OCI-M2 (cell line): ENCODE measurements around the gene CNFN.
"Not testable (repeated sequence)": the region's sequence is repeated elsewhere in the genome, so short reads cannot be mapped to it uniquely, and the experiment has no call there.

Experiments
- DNase-seq: peaks from one replicate; lab custom pipeline; 2025; ENCODE audit not compliant: unreplicated experiment; lab: John Stamatoyannopoulos, UW

Gene CNFN

GRCh38 chr19:42352301-42353259 lies 37.5 kb downstream of the CNFN start:
- no peak for DNase-seq

DNA sequence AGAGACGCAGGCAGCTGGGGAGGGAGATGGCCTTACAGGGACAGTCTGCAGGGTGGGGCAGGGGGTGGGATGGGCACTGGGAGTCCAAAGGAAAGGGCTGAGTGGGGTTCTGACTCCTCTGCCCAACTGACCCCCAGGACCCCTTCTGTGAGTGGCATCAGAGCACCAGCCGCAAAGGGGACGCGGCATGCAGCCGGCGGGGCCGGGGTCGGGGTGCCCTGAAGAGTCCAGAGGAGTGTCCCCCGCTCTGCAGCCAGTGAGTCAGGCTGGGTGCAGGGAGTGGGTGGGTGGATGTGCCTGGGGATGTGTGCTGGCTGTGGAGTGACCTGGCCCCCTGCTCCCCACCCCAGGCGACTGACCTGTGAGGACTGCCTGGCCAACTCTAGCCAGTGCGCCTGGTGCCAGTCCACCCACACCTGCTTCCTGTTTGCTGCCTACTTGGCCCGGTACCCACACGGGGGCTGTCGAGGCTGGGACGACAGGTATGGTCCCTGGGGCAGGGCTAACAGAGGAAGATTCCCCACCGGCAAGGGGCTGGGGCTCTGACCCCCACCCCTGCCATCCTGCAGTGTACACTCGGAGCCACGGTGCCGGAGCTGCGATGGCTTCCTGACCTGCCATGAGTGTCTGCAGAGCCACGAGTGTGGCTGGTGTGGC lies 38.9 kb downstream of the CNFN start:
- no peak for DNase-seq

GRCh38 chr19:42350417-42350816 lies 39.7 kb downstream of the CNFN start:
- no peak for DNase-seq

DNA sequence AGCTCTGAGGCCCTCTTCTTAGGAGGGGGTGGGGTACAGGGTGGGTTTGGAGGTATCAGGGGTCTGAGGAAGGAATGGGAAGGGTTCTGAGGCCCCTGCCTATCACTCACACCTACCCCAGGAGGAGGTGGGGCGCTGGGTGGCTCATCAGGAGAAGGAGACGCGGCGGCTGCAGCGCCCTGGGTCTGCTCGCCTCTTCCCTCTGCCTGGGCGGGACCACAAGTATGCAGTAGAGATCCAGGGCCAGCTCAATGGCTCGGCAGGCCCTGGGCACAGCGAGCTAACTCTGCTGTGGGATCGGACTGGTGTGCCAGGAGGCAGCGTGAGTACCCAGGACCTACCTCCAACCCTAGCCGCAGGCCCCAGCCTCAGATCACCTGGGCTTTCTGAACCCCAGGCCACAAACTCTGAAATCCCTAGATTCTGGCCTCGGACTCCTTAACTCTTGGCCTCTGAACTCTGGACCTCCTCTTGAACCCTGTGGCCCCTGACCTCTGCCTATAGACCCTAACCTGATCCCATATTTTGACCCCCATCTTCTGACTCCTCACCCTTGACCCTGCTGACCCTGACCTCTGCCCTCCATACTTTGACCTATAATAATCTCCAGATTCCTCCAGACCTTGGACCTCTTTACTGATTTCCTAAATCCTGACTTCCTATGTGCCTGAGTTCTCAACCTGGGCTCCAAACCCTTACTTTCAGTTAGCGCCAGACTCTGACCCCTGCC lies 40.6 kb downstream of the CNFN start:
- no peak for DNase-seq

GRCh38 chr19:42348211-42348610 lies 41.9 kb downstream of the CNFN start:
- no peak for DNase-seq

DNA sequence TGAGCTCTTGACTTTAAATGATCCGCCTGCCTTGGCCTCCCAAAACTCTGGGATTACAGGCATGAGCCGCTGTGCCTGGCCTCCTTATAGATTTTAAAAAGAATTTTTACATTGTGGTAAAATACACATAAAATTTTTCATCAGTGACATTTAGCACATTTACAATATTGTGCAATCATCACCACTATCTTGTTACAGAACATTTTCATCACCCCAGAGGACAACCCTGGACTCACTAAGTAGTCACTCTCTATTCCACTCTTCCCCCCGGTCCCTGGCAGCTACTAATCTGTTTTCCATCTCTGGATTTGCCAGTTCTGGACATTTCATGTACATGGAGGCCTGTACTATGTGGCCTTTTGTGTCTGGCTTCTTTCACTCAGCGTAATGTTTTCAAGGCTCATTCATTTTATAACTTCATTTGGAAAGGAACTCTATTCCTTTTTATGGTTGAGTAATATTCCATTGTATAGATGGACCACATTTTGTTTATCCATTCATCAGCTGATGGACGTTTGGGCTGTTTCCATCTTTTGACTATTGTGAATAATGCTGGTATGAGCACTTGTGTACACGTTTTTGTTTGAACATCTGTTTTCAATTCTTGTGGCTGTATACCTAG lies 44.8 kb downstream of the CNFN start:
- DNase-seq = no peak

DNA sequence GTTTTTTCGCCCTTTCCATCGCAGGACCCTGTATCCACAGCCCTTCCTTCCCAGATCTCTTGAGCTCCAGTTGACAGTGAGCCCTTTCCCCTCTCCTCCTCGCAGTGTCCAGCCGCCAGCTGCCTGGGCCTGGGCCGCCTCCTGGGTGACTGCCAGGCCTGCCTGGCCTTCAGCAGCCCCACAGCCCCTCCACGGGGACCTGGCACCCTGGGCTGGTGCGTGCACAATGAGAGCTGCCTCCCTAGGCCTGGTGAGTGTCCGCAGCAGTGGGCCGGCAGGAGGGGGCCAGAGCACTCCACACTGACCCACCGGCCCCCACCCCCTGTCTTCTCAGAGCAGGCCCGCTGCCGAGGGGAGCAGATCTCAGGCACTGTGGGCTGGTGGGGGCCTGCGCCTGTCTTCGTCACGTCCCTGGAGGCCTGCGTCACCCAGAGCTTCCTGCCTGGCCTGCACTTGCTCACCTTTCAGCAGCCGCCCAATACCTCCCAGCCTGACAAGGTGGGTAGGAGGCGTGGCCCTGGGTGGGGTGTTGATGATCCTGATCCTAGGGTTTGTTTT lies 45.7 kb downstream of the CNFN start:
- DNase-seq = no peak

DNA sequence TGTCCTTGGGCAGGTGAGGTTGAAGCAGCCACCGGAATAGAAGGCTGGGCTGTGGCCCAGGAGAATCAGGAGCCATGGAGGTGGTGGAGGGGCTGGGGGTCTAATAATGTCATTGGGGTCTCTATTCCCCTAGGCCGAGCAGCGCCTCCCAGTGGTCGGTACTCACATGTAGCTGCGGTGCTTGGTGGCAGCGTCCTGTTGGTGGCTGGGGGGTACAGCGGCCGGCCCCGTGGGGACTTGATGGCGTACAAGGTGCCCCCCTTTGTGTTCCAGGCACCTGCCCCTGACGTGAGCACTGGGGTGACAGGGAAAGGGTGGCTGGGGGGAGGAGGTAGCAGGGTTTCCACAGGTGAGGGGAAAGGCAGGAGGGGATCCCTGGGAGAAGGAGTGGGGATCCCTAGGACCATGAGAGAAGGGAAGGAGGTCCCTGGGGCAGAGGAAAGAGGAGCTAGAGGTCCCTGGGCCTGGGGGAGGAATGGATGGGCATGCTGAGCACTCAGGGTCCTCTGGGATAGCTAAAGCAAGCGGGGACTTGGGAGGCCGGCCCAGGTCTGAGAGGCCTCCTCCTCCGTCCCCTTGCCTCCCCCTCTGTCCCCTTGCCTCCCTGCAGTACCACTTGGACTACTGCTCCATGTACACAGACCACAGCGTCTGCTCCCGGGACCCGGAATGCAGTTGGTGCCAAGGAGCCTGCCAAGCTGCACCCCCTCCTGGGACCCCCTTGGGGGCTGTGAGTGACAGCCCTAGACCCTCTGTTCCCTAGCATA lies 46.6 kb downstream of the CNFN start:
- DNase-seq = no peak

DNA sequence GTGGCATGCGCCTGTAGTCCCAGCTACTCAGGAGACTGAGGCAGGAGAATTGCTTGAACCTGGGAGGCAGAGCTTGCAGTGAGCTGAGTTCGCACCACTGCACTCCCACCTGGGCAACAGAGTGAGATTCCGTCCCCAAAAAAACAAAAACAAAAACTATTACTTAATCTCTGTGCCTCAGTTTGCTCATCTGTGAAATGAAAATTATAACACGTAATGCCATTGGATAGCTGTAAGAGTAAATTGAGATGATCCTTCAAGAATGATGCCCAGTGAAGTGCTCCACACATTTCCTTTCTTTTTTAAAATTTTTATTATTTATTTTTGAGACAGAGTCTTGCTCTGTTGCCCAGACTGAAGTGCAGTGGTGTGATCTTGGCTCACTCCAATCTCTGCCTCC lies 50.2 kb downstream of the CNFN start:
- DNase-seq = not testable (repeated sequence)

GRCh38 chr19:42339126-42339860 lies 50.8 kb downstream of the CNFN start:
- DNase-seq = not testable (repeated sequence)
